Esophagus muscularis mucosa (tissue), 4 donors: ENCODE data around the gene CLBA1. TPM values are rescaled to one million over a fixed set of nuclear protein-coding genes. Genes with fewer than 3 reads are reported as not detected.

Experiments
- DNase-seq: peaks from one replicate; pipeline ENCODE4 v3.0.0-alpha.2; 2017; ENCODE audit errors: extremely low spot score
- H3K27ac ChIP-seq, 4 donors: fragments of 200-600 bp; sonication (generic); replicated peaks in 1 of 4; 1 replicate in 3 of 4; 2 replicates in 1 of 4; pipeline ENCODE4 v1.5.1; 2016 to 2019; ENCODE audit warnings: mild to moderate bottlenecking in 1 of 4
- H3K27me3 ChIP-seq, 4 donors: fragments of 200-600 bp; sonication (generic); one replicate each; pipeline versions ENCODE4 v1.5.1 to v1.6.0; 2016 to 2019
- H3K36me3 ChIP-seq, 4 donors: fragments of 200-600 bp; sonication (generic); one replicate each; pipeline ENCODE4 v1.5.1; 2016 to 2019
- H3K4me1 ChIP-seq, 4 donors: fragments of 200-600 bp; sonication (generic); one replicate each; pipeline ENCODE4 v1.5.1; 2016 to 2019
- H3K4me3 ChIP-seq, 4 donors: fragments of 200-600 bp; sonication (generic); 1 replicate in 2 of 4; 2 replicates in 2 of 4; pipeline ENCODE4 v1.5.1; 2016 to 2019; ENCODE audit warnings: mild to moderate bottlenecking in 4 of 4, moderate library complexity in 1 of 4
- H3K9me3 ChIP-seq, 4 donors: fragments of 200-600 bp; sonication (generic); 1 replicate in 3 of 4; 2 replicates in 1 of 4; pipeline ENCODE4 v1.5.1; 2016 to 2019
- CTCF ChIP-seq, 3 experiments: fragments of 200-600 bp in 2 of 3; fragments of 450-650 bp in 1 of 3; sonication (generic) in 2 of 3; IDR thresholded peaks; one replicate each; pipeline ENCODE4 v1.5.1; 2017 to 2019; ENCODE audit warnings: antibody characterized with exemption in 3 of 3, mild to moderate bottlenecking in 2 of 3, moderate library complexity in 1 of 3
- EP300 ChIP-seq: sonication (generic); formaldehyde crosslinking; IDR thresholded peaks from one replicate; pipeline ENCODE4 v1.6.1; 2017; ENCODE audit warnings: antibody characterized with exemption
- POLR2A ChIP-seq: fragments of 450-650 bp; IDR thresholded peaks from one replicate; pipeline ENCODE4 v1.6.1; 2017; ENCODE audit warnings: antibody characterized with exemption, moderate library complexity, mild to moderate bottlenecking, low read depth
- POLR2AphosphoS5 ChIP-seq, 2 donors: sonication (generic); formaldehyde crosslinking; IDR thresholded peaks; one replicate each; pipeline ENCODE4 v1.6.1; 2017; ENCODE audit warnings: antibody characterized with exemption in 2 of 2
- WGBS: methylation state at CpG from one replicate; pipeline ENCODE4 v1.1.5; 2018; 5-methylcytosine and 5-hydroxymethylcytosine counted together
- intact Hi-C: fragments of 100-400 bp; cut with DNase I; formaldehyde crosslinking; loops from one replicate; pipeline ENCODE4 v1.15.1; 2023
- total RNA-seq, 4 donors: library from RNA; depleted of rRNA; stranded (reverse); fragments of >200 nt; gene quantifications; one replicate each; pipeline versions ENCODE4 v1.1.0 to v1.2.1, GENCODE V29; 2016

The CLBA1 gene
- total RNA-seq, 4 donors from 2014 or later: 3.7 to 9.8 (median 6.7) TPM

GRCh38 chr14:104966981-104967385 is 18.6 kb upstream of the CLBA1 start:
- H3K4me1 ChIP-seq: peaks cover 44 to 76% (median 66%) of the 10 kb centered on the region in 4 donors
- 30% methylated on average over 7 of the region's 8 CpGs for WGBS
- no peak for TF ChIP-seq EP300
- TF ChIP-seq CTCF (IDR thresholded peaks at IDR 0.05): no peak
- no peak for TF ChIP-seq POLR2A
- TF ChIP-seq POLR2AphosphoS5 (IDR thresholded peaks at IDR 0.05): no peak
- peaks cover 0 to 3% (median 0%) of the 10 kb centered on the region in 4 donors for H3K36me3 ChIP-seq
- no peaks in the 10 kb centered on the region for H3K9me3 ChIP-seq
- no peak for DNase-seq
- peak overlapping the region; percentile 87 to 99 (median 94) for H3K27ac ChIP-seq
- H3K4me3 ChIP-seq: peak overlapping the region; percentile 54 to 66 (median 60)
- intact Hi-C loops: no loop called here
- H3K27me3 ChIP-seq: peaks cover 0 to 5% (median 0%) of the 10 kb centered on the region in 4 donors

- intact Hi-C loops: no loop called here
- H3K36me3 ChIP-seq: peaks cover 0 to 3% (median 0%) of the 10 kb centered on the region in 4 donors
- H3K4me1 ChIP-seq: peaks cover 50 to 77% (median 72%) of the 10 kb centered on the region in 4 donors
- H3K4me3 ChIP-seq: peak overlapping the region; percentile 54 to 66 (median 60)
- DNase-seq: no peak
- peaks cover 0 to 5% (median 0%) of the 10 kb centered on the region in 4 donors for H3K27me3 ChIP-seq
- no peaks in the 10 kb centered on the region for H3K9me3 ChIP-seq
- WGBS: 14% methylated on average over 10 of the region's 36 CpGs
- peak; percentile 49 to 73 for TF ChIP-seq POLR2AphosphoS5 (IDR thresholded peaks at IDR 0.05)
- no peak for TF ChIP-seq EP300
- peak overlapping the region; percentile 87 to 99 (median 94) for H3K27ac ChIP-seq
Measured at GRCh38 chr14:104967386-104968152, 18.0 kb upstream of the CLBA1 start.

- peaks cover 0 to 5% (median 0%) of the 10 kb centered on the region in 4 donors for H3K27me3 ChIP-seq
- WGBS: 12% methylated on average over 5 of the region's 12 CpGs
- H3K4me3 ChIP-seq: peak overlapping the region; percentile 54 to 66 (median 60)
- no peaks in the 10 kb centered on the region for H3K9me3 ChIP-seq
- H3K27ac ChIP-seq: peak overlapping the region; percentile 87 to 99 (median 94)
- no peak for DNase-seq
- H3K4me1 ChIP-seq: peaks cover 55 to 79% (median 78%) of the 10 kb centered on the region in 4 donors
- intact Hi-C loops: no loop called here
- TF ChIP-seq POLR2AphosphoS5 (IDR thresholded peaks at IDR 0.05) (peak; percentile 49 to 79), POLR2A (no peak)
- H3K36me3 ChIP-seq: peaks cover 0 to 3% (median 0%) of the 10 kb centered on the region in 4 donors
Measured at GRCh38 chr14:104968153-104968527, 17.4 kb upstream of the CLBA1 start.

- H3K9me3 ChIP-seq: no peaks in the 10 kb centered on the region
- peaks cover 60 to 85% (median 84%) of the 10 kb centered on the region in 4 donors for H3K4me1 ChIP-seq
- peak in 1 of 2 donors; percentile 14 for TF ChIP-seq POLR2AphosphoS5 (IDR thresholded peaks at IDR 0.05)
- no peak for TF ChIP-seq POLR2A
- peaks cover 0 to 3% (median 0%) of the 10 kb centered on the region in 4 donors for H3K36me3 ChIP-seq
- peak overlapping the region; percentile 54 to 66 (median 60) for H3K4me3 ChIP-seq
- peak overlapping the region; percentile 87 to 99 (median 94) for H3K27ac ChIP-seq
- no peak for DNase-seq
- intact Hi-C loops: no loop called here
- 36% methylated on average over 17 of the region's 21 CpGs for WGBS
- peaks cover 0 to 5% (median 0%) of the 10 kb centered on the region in 4 donors for H3K27me3 ChIP-seq
Measured at GRCh38 chr14:104968541-104969401, 16.8 kb upstream of the CLBA1 start.

GRCh38 chr14:104969741-104970230 is 15.8 kb upstream of the CLBA1 start:
- peak overlapping the region; percentile 87 to 99 (median 94) for H3K27ac ChIP-seq
- intact Hi-C loops: loop anchor here (5.0 kb wide), 1 partner anchor 37 kb away; no protein-coding TSS in a partner anchor
- H3K4me3 ChIP-seq: peak overlapping the region; percentile 54 to 66 (median 60)
- H3K4me1 ChIP-seq: peaks cover 70 to 95% (median 94%) of the 10 kb centered on the region in 4 donors
- H3K9me3 ChIP-seq: no peaks in the 10 kb centered on the region
- peaks cover 0 to 3% (median 0%) of the 10 kb centered on the region in 4 donors for H3K36me3 ChIP-seq
- H3K27me3 ChIP-seq: peaks cover 0 to 5% (median 0%) of the 10 kb centered on the region in 4 donors
- 60% methylated on average over 1 of the region's 10 CpGs for WGBS
- DNase-seq: no peak
- TF ChIP-seq POLR2A: no peak
- TF ChIP-seq EP300: no peak
- no peak for TF ChIP-seq POLR2AphosphoS5 (IDR thresholded peaks at IDR 0.05)
- no peak for TF ChIP-seq CTCF (IDR thresholded peaks at IDR 0.05)
